GM21367 (cell line): ENCODE measurements around the gene FREY1.
A peak's percentile ranks its signal among the peaks of the same experiment; 100 is the strongest.
"Not testable (repeated sequence)": the region's sequence is repeated elsewhere in the genome, so short reads cannot be mapped to it uniquely, and the experiment has no call there.

Source experiments
- ATAC-seq: cut with Tn5 transposase; IDR thresholded peaks from one replicate; pipeline ENCODE4 v1.9.1; 2021; ENCODE audit not compliant: unreplicated experiment

Gene FREY1

GRCh38 chr11:45915446-45915845 lies 8.4 kb upstream of the FREY1 start:
- no peak for ATAC-seq

DNA sequence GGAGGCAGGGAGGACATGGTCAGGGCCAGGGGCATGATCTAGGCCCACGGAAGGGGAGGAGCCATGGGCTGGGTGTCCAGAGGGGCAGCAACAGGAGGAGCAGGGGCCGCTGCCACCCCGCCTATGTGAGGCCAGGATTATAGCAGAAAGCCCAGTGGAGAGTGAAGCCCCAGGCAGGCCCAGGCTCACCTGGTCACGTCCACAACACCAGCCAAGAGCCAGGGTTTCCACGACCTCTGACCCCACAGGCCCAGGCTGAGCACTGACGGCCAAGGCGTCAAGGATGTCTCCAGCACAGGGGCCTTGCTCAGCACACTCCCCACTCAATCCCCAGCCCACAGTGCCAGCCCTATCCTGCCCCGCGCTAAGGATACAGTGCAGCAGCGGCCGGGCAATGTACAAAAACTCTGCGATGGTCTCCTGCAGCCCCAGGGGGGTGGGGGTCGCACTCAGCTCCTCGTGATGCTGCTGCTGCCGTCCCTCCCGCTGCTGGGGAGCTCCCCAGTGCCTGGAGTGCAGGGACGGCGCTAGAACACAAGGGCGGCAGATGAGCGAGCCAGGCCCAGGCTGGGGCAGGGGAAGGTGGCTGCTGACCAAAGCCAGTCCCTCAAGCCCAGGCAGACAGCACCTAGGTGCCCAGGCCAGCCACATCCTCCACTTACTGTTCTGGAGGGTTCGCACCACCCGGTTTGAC lies 7.0 kb upstream of the FREY1 start:
- no peak for ATAC-seq

GRCh38 chr11:45913514-45913913 lies 6.4 kb upstream of the FREY1 start:
- no peak for ATAC-seq

- no peak for ATAC-seq
Measured at GRCh38 chr11:45910623-45911022, 3.6 kb upstream of the FREY1 start.

DNA sequence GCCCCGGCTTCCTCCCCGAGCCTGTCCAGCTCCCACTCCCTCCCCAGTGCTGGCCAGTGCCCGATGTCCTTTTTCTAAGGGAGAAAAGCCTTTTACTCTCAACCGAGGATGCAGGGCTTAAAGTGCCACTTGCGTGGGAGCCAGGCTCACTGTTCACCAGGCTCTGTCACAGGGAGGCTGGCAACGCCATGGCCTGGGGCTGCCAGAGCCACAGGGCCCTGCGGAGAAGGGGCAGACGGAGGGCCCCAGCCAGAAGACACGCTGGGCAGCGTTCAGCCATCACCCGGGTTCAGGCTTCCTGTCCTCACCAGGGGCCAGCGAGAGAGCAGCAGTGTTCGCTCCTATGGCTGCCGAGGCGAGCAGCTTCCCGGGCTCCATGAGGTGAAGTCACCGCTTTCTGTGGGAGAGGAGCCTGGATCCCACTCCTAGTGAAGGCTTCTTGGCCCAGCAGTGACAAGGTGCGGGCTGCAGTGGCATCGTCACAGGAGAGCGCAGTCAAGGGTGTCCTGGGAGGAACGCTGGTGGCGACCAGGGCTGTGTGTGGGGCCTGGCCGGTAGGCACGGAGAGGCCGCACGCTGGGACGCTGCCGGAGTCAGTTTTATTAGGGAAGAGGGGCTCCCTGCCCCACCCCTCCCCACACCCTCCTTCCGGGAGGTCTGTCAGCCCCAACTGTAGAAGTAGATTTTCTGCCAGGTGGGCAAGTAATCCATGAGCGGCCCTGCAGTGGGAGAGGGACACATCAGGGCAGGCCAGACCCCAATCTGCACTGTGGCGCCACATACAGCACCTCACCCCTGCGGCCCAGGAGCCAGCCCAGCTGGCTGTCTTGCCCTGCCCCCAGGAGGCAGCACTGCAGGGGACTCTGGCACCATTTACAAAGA lies 2.8 kb upstream of the FREY1 start:
- ATAC-seq: no peak

- no peak for ATAC-seq
Measured at GRCh38 chr11:45907911-45908370, 870 bp upstream of the FREY1 start.

- no peak for ATAC-seq
Measured at GRCh38 chr11:45906096-45906682, 882 bp downstream of the FREY1 start.

- ATAC-seq: not testable (repeated sequence)
Measured at GRCh38 chr11:45905576-45905975, 1.5 kb downstream of the FREY1 start.

- ATAC-seq: no peak
Measured at GRCh38 chr11:45905095-45905494, 2.0 kb downstream of the FREY1 start.

- no peak for ATAC-seq
Measured at GRCh38 chr11:45904309-45904915, 2.7 kb downstream of the FREY1 start.

GRCh38 chr11:45902452-45903380 lies 4.4 kb downstream of the FREY1 start:
- no peak for ATAC-seq

DNA sequence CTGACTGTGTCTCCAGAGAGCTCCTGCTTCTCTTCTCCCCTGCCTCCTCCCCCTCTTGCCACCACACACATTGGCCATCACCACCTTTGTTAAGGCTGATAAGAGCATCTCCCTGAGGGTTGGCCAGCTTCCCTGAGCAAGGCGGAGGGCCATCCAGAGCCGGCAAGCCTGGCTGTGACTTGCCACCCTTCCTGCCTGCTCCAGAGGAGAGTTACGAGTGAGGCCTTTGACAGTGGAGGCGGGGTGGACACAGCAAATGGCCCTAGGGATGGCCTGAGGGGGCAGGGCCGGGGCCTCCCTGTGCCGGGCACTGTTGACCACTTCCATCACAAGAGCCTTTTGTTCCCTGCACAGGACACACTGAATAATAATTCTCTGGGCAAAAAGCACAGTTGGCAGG lies 5.4 kb downstream of the FREY1 start:
- no peak for ATAC-seq

DNA sequence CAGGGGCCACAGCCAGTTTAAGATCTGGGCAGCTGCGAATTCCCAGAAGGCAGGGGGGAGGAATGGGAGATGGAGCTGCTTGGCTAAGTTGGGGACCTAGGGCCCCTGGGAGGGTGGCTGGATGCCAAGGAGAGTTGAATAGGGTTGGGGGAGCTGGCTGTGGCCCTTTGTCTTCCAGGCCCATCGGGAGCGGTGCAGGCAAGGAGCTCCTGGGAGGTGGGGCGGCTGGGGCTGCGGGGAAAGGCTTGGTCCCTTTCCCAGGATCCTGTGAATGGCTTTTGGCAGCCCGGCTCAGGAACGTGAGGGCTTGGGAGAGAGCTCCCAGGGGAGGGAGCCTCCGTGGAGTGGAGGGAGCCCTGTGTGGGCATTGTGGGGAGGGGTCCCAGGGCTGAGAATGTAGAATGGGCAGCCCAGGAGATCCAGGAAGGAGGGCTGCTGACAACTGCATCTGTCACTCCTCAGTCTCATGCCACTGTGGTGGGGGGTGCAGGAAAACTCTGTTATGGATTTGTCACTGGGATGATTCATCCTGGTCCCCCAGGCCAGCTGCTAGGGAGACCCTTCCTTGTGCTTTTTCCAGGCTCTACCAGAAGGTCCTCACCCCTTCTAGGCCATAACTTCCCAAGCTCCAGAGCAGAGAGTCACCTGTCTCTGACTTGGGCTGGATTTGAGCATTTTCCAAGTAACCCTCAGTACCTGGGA lies 6.0 kb downstream of the FREY1 start:
- ATAC-seq: no peak

DNA sequence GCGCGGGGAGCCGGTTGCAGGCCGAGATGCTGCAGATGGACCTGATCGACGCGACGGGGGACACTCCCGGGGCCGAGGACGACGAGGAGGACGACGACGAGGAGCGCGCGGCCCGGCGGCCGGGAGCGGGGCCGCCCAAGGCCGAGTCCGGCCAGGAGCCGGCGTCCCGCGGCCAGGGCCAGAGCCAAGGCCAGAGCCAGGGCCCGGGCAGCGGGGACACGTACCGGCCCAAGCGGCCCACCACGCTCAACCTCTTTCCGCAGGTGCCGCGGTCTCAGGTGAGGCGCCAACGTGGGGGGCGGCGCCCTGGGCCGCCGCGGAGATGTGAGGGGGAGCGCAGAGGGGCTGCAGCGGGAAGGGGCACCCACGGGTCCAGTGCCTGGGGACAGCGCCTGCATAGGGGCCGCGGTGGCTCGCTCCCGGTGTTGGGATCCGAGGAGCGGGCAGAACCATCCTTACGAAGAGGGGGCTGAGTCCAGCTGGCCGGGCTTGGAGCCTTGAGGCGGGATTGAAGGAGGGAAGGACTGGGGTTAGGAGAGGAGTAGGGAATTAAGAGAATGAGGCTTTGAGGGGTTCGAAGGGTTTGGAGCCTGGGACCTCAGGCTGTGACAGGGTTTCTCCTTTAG lies 6.8 kb downstream of the FREY1 start:
- not testable (repeated sequence) for ATAC-seq

DNA sequence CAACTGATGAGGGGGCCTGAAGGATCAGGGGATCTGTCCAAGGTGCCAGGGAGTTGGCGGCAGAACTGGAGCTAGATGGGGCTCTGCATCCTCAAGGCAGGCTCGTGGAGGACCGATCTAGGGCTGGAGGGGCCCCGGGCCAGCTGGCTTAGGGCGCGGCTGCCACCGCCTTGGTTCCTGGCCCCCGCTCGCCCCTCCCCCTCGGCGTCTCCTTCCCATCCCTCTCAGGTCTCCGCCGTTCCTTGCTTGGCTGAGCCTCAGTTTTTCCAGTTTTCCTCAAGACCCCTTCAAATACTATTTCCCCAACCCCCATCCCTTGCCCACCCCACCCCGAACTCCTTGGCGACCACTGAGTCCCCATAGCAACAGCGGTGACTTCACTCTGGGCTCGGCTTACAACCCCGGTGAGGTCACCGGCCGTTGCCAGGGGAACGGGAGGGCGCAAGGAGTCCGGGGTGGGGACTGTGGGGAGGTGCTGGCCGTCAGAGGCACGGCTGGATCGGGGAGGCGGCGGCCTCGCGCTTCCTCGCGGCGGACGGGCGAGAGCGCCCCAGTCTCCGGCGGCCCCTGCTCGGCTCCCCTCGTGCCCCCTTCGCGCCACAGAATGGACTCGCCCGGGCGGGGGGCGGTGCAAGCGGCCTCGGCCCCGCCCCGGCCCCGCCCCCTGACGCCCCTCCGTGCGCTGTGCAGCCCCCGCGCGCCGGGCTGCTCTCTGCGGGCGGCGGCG lies 7.5 kb downstream of the FREY1 start:
- ATAC-seq: peak; percentile 56

- no peak for ATAC-seq
Measured at GRCh38 chr11:45899086-45899447, 8.0 kb downstream of the FREY1 start.

DNA sequence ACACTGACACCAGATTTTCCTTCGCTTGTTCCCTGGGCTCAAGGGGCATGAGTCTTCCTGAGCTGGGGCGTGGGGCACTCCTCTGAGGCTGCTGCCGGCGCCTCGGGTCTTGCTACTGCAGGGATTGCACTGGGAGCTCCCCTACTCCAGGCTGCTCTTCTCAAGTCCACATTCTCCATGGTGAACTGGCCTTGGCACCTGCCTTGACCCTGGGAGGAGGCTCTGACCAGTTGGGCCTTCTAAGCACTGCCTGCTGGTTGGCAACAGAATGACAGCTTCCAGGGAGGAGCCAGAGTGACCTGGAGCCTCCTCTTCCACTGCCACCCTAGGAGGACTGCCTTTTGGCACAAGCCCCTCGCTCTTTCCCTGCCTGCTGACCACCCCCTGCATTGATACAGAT lies 9.5 kb downstream of the FREY1 start:
- ATAC-seq: no peak

GRCh38 chr11:45896422-45896984 lies 10.6 kb downstream of the FREY1 start:
- no peak for ATAC-seq
